Hippocampal formation (tissue), 2 donors: Measurements from ENCODE around the gene MCF2L.
A peak's percentile ranks its signal among the peaks of the same experiment; 100 is the strongest.

ENCODE experiments used
- DNase-seq, 2 donors: peaks; one replicate each; lab custom pipeline; 2025; lab: John Stamatoyannopoulos, UW

The MCF2L gene

GRCh38 chr13:112979406-112979902 lies 10.4 kb downstream of the MCF2L start:
- DNase-seq, result no peak

GRCh38 chr13:112980434-112980833 lies 11.4 kb downstream of the MCF2L start:
- peak in 1 of 2 donors; percentile 28 for DNase-seq

- no peak for DNase-seq
Observed at GRCh38 chr13:112981451-112981850, 12.4 kb downstream of the MCF2L start.

GRCh38 chr13:112982281-112983041 lies 13.4 kb downstream of the MCF2L start:
- no peak for DNase-seq

- no peak for DNase-seq
Observed at GRCh38 chr13:112983042-112983305, 14.0 kb downstream of the MCF2L start.

GRCh38 chr13:112983428-112984196 lies 14.6 kb downstream of the MCF2L start:
- DNase-seq, result no peak

- no peak for DNase-seq
Observed at GRCh38 chr13:112984501-112984900, 15.5 kb downstream of the MCF2L start.

- peak in 1 of 2 donors; percentile 25 for DNase-seq
Observed at GRCh38 chr13:112984954-112985802, 16.2 kb downstream of the MCF2L start.

- DNase-seq, result no peak
Observed at GRCh38 chr13:112985803-112986408, 16.9 kb downstream of the MCF2L start.

GRCh38 chr13:112986470-112986869 lies 17.5 kb downstream of the MCF2L start:
- DNase-seq, result no peak

GRCh38 chr13:112986946-112987681 lies 18.1 kb downstream of the MCF2L start:
- no peak for DNase-seq

GRCh38 chr13:112987682-112988024 lies 18.6 kb downstream of the MCF2L start:
- DNase-seq, result no peak

GRCh38 chr13:112990783-112991182 lies 21.8 kb downstream of the MCF2L start:
- DNase-seq, result no peak

GRCh38 chr13:112991609-112992008 lies 22.6 kb downstream of the MCF2L start:
- no peak for DNase-seq

- no peak for DNase-seq
Observed at GRCh38 chr13:112992931-112993680, 24.1 kb downstream of the MCF2L start.

GRCh38 chr13:112994084-112994780 lies 25.2 kb downstream of the MCF2L start:
- no peak for DNase-seq

GRCh38 chr13:112994781-112995355 lies 25.9 kb downstream of the MCF2L start:
- no peak for DNase-seq

GRCh38 chr13:112995395-112996191 lies 26.6 kb downstream of the MCF2L start:
- no peak for DNase-seq

- DNase-seq, result no peak
Observed at GRCh38 chr13:112996671-112997091, 27.7 kb downstream of the MCF2L start.
